GM19035 (cell line): ENCODE data around the gene FLNC.

Experiments used
- ATAC-seq: cut with Tn5 transposase; IDR thresholded peaks from one replicate; pipeline ENCODE4 v1.9.1; 2021; ENCODE audit not compliant: unreplicated experiment

Gene FLNC

DNA sequence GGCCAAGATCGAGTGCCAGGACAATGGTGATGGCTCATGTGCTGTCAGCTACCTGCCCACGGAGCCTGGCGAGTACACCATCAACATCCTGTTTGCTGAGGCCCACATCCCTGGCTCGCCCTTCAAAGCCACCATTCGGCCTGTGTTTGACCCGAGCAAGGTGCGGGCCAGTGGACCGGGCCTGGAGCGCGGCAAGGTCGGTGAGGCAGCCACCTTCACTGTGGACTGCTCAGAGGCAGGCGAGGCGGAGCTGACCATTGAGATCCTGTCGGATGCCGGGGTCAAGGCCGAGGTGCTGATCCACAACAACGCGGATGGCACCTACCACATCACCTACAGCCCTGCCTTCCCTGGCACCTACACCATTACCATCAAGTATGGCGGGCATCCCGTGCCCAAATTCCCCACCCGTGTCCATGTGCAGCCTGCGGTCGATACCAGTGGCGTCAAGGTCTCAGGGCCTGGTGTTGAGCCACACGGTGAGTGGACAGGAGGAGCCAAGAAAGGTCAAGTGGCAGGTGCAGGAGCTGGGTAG is 14.6 kb downstream of the FLNC start:
- ATAC-seq = no peak

DNA sequence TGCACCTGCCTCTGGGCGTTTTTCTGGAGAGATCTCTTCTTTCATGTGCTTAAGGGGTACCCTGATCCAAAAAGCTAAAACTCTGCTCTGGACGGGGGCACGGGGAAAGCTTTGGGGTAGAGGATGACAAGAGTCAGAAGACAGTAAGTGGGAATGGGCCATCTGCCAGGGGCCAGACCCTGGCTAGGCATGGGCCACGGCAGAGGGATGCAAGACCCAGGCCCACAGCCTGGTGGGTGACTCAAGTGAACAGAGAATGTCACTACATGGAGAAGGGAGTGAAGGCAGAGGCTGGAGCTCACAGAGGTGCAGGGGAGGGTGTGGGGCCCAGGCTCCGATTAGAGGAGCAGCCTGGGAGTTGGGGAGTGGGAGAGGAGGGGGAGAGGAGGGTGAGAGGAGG is 15.3 kb downstream of the FLNC start:
- ATAC-seq = no peak

DNA sequence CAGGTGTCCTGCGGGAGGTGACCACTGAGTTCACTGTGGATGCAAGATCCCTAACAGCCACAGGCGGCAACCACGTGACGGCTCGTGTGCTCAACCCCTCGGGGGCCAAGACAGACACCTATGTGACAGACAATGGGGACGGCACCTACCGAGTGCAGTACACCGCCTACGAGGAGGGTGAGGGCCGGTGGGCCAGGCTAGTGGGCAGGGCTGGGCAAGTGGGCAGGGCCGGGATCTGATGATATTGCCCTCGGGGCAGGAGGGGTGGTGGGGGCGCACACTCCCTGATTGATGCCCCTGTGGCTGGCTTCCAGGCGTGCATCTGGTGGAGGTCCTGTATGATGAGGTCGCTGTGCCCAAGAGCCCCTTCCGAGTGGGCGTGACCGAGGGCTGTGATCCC is 15.8 kb downstream of the FLNC start:
- no peak for ATAC-seq

DNA sequence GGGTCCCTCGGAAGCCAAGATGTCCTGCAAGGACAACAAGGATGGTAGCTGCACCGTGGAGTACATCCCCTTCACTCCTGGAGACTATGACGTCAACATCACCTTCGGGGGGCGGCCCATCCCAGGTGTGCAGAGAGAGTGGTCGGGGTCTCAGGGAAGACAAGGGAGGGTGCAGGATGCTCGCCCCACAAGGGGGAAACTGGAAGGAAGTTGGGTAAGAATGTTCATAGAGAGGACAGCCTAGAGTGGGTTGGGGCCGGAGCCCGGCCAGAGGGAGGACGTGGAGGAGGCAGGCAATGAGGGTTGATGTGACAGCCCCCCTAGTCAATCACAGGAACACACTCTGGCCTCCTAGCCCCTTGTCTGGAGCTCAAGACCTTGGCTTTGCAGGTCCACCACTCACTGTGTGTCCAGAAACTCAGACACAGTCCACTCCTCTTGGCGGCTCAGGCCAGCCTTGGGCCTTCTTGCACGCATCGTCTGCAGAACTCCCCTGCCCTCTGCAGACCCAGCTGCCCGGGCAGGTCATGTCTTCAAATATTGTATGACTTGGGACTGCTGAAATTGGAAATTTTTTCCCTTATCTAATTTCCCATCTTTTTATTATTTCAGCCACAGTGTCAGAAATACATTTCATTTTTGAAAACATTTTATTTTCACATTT is 16.7 kb downstream of the FLNC start:
- ATAC-seq = no peak

DNA sequence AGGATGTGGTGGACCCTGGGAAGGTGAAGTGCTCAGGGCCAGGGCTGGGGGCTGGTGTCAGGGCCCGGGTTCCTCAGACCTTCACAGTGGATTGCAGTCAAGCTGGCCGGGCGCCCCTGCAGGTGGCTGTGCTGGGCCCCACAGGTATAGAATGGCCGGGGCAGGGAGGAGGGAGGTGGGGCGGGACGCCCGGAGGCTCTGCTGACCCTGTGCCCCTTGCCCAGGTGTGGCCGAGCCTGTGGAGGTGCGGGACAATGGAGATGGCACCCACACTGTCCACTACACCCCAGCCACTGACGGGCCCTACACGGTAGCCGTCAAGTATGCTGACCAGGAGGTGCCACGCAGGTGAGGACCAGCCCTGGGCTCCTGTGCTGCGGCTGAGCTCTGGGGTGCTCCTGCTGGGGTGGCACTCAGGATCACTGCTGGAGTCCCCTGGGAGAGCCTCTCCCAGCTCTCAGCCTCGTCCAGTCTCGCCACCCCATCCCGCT is 17.6 kb downstream of the FLNC start:
- ATAC-seq = no peak

DNA sequence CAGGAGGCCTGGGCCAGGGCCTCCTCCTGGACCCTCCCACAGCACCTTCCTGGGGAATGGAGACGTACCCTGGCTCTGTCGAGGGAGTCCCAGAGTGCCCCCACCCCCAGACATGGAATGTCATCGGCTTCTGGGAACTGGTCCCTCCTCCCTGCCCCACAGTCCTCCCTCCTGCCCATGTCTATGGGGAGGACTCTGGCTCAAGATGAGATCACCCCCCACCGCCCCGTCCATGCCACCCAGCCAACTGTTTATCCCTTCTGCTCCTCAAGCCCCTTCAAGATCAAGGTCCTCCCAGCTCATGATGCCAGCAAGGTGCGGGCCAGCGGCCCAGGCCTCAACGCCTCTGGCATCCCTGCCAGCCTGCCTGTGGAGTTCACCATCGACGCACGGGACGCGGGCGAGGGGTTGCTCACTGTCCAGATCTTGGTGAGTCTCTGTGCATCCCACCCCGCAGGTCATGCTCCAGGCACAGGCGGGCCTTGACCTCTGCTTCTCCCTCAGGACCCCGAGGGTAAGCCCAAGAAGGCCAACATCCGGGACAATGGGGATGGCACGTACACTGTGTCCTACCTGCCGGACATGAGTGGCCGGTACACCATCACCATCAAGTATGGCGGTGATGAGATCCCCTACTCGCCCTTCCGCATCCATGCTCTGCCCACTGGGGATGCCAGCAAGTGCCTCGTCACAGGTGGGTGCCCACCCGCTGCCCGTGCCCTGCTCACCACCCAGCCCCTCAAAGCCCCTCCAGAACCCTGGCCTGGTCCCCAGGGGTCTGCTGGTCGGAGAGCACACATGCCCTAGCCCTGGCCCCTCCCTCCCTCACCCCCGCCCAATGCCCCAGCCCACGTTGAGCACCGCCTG is 18.3 kb downstream of the FLNC start:
- no peak for ATAC-seq

DNA sequence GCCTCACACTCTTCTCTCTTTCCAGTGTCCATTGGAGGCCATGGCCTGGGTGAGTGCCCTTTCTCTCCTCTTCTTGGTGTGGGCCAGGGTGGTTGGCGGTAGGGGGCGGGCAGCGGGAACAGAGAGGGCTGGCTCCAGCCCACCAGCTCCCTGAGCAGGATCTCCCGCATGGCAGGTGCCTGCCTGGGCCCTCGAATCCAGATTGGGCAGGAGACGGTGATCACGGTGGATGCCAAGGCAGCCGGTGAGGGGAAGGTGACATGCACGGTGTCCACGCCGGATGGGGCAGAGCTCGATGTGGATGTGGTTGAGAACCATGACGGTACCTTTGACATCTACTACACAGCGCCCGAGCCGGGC is 18.9 kb downstream of the FLNC start:
- no peak for ATAC-seq

DNA sequence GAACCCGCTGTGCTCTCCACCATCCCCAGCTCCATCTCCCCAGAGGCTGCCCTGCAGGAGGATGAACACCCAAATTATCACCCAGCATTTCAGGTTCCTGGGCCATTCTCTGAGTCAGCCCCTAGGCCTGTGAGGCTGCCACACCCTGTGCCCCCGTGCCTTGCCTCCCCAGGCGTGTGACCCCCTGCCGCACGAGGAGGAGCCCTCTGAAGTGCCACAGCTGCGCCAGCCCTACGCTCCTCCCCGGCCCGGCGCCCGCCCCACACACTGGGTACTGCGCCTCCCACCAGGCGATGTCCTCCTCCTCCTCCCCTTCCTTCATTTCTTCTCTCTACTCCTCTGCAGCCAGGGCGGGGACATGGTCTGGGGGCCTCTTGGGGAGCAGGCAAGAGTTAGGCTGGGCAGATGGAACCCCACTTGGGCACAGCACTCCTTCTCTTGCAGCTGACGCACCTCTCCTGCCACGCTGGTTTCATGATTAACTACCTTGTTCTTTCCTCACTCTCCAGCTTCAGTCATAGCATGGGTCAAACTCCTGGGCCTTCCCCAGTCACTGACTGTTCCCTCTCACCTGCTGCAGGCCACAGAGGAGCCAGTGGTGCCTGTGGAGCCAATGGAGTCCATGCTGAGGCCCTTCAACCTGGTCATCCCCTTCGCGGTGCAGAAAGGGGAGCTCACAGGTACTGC is 19.7 kb downstream of the FLNC start:
- no peak for ATAC-seq

DNA sequence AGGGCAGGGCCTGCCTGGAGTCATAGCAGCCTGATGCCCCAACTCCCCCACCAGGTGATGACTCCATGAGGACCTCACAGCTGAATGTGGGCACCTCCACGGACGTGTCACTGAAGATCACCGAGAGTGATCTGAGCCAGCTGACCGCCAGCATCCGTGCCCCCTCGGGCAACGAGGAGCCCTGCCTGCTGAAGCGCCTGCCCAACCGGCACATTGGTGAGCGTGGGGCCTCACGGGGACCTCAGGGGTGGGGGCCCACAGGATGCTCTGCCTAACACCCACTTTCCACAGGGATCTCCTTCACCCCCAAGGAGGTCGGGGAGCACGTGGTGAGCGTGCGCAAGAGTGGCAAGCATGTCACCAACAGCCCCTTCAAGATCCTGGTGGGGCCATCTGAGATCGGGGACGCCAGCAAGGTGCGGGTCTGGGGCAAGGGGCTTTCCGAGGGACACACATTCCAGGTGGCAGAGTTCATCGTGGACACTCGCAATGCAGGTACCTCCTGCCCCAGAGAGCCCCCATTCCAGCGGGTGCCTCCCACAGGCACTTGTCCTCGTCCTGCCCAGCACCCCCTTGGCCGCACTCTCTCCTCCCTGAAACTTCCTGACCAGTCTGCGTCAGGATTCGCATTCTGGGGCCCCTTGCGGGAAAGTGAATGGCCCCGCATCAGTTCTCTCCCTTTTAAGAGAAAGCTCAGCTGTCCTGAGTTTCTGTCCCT is 22.5 kb downstream of the FLNC start:
- no peak for ATAC-seq

DNA sequence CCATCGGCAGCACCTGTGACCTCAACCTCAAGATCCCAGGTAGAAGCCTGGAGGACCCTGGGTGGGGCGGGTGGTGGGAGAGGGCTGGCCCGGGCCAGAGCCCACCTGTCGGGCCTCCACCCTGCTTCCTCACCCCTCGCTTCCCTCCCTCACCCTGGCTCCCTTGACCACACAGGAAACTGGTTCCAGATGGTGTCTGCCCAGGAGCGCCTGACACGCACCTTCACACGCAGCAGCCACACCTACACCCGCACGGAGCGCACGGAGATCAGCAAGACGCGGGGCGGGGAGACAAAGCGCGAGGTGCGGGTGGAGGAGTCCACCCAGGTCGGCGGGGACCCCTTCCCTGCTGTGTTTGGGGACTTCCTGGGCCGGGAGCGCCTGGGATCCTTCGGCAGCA is 23.6 kb downstream of the FLNC start:
- ATAC-seq = no peak

DNA sequence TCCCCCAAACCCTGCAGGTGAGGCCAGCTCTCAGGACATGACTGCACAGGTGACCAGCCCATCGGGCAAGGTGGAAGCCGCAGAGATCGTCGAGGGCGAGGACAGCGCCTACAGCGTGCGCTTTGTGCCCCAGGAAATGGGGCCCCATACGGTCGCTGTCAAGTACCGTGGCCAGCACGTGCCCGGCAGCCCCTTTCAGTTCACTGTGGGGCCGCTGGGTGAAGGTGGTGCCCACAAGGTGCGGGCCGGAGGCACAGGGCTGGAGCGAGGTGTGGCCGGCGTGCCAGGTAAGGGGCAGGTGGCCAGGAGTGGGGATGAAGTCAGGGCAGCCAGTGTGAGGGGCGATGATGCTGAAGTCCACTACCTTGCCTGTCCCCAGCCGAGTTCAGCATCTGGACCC is 24.2 kb downstream of the FLNC start:
- no peak for ATAC-seq

DNA sequence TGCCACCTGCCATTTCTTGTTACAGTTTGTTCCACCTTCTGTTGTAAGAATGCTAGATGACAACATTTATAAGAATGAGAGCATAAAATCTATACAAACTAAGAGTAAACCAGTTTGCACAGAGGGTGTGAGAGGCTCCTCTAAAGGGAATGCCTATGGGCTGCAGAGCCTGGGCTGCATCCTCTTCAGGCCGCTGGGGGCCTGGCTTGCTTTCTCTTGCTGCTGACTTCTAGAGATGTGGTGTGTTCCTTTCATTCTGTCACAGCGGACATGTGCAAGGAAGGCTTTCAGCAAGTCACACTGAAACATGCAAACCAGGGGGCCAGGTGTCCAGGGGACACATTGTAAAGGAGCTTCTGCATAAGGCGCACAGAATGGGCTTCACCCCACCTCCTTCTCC is 25.4 kb downstream of the FLNC start:
- ATAC-seq = no peak

DNA sequence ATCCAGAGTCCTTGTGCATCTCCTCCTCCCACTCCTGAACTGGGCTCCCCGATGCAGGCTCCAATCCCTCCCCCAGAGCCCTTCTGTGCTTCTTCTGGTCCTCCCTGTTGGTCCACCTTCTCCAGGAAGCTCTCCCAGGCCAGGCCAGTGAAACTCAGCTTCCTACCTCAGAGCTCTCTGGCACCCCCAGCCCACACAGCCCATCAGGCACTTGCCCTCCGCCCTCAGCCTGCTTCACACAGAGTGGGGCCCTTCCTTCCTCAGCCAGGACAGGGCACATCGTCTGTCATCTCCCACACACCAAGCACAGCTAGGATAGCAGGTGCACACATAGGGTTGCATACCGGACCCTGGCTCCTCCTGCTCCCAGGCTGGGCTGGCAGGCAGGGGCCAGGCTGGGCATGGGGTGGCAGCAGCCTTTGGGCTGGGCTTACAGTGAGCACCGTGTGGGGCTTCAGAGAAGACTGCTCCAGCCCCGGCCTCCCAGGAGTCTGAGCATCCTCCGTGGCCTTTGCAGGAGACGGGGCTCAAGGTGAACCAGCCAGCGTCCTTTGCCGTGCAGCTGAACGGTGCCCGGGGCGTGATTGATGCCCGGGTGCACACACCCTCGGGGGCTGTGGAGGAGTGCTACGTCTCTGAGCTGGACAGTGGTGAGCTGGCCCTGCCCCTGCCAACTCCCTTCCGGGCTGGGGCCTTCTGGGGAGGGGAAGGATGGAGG is 26.0 kb downstream of the FLNC start:
- ATAC-seq = no peak

DNA sequence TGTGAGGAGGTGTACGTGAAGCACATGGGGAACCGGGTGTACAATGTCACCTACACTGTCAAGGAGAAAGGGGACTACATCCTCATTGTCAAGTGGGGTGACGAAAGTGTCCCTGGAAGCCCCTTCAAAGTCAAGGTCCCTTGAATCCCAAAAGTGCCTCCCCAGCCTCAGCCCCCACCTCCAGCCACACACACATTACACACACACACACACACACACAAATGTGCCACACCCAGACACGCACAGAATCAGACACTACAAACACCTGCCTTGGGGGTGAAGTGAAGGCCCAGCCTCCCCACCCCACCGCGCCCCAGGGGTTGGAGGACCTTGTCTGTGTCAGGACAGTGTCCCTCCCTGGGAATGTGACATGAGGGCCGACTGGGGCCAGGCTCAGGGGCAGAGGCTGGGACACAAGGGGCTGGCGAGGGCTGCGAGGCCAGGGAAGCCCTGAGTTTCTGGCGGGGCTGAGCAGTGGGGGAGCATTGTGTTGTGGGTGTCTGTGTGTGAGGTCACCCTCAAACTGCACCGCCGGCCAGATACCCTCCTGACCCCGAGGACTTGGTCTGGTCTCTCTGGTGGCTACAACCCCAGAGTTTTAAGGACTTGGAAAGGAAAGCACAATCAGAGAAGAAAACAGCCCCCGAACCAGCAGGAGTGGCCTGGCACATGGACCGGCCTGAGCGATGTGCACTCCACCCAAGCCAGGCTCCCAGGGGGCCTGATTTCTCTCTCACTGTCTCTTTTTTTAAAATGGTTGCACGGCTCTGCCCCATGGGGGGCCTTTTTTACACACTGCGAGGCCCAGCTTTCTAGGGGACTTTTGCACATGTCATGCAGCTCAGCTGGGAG is 28.4 kb downstream of the FLNC start:
- ATAC-seq = no peak

DNA sequence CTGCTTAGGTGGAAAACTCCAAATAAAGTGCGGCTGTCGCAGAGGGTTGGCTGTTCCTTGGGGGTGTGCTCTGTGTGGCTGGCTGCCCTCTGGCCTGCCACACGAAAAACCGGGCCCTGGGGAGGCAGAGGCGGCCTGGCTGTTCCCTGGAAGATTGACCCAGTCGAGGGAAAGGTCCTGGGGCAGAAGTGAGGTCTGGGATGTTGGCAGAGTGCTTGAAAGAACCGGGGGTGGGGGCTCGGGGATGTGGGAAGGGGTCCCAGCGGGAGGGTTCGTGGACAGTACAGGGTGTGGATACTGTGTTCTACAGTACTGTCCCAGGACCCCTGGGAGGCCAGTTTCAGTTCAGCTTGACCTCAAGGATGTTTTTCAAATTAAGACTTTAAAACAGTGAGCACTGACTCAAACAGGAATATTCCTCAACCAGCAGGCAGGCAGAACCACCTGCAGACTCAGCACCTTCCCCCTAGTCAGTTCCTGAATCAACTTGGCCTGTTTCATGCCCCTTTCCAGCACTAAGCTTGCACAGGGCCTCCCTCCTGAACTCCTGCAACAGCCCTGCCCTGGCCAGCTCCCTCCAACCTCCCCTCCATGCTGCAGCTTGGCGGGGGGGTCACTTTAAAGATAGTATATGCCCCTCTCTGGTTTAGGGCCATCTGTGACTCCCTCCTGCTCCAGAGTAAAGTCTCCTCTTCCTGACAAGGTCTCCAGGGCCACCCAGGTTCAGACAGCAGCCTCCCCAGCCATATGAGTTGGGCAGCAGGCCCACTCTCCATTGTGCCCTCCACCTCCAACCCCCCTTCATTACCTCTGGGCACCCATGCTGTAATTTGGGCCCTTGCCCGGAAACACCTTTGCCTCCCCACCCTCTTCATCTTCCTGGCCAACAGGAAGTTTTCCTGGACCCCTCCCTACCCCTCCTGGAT is 29.3 kb downstream of the FLNC start:
- ATAC-seq = no peak

DNA sequence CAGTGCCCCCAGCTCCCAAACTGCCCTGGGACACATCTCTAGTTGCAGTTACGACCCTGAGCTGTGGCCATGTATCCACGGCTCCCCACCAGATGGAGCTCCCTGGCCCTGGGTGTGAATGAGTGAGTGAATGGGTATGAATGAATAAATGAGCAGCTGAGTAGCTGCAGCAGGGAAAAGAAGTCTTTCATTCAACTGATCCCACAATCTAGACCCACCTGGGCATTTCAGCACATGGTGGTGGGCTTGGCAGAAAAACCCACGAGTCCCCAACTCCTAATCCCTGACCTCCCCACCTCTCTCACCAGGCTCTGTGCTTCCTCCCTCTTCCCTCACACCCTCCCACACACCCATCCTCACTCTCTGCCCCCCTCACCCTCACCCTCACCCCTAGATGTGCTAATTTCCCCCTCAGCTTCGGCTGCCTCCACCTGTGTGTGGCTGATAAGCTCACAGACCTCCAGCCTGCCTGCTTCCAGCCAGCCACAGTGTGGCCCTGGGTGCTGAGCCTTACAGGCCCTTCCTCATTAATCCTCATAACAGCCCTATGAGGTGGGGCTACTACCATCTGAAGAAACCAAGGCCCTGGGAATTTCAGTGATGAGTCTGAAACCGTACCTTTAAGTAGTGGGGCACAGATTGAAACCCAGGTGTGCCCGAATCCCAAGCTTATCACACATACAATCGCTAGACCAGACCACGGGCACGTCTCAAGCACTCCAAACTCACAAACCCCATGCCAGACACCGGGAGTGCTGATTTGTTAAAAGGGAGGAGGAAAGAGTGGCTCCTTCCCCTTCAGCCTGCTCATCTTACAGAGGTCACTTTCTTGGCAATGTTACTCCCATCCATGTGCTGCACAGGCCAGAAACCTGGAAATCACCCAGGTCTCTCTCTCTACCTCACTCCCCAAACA is 30.2 kb downstream of the FLNC start:
- no peak for ATAC-seq

DNA sequence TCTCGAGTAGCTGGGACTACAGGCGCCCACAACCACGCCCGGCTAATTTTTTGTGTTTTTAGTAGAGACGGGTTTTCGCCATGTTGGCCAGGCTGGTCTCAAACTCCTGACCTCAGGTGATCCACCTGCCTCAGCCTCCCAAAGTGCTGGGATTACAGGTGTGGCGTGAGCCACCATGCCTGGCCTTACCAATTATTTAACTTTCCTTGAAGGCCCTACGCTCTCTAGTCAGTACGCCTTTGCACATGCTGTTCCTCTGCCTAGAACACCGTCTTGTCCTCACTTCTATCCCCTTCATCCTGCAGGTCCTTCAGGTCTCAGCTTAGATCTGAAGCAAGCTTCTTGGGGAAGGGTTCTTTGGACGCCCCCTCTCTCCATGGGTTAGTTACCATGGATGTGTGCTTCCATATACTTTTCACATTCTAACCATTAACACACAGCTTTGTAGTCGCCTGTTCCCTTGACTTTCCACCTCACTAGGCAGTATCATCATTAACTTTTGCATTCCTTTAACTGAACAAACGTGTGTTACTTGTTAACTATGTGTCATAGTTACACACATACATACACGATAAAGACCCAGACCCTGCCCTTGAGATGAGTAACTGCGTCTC is 31.9 kb downstream of the FLNC start:
- no peak for ATAC-seq
